ENCODE measurements around the gene STAT1. TPM values are rescaled to one million over a fixed set of nuclear protein-coding genes. Genes with fewer than 3 reads are reported as not detected.

The STAT1 gene
- total RNA-seq, 1 donor, result 89.9 TPM

- H3K27me3 ChIP-seq (ENCODE audit: insufficient read depth, low read length), result no peaks in the 10 kb centered on the region
- no peak overlapping the region for H3K4me3 ChIP-seq (ENCODE audit: low read length)
- peaks cover 50% of the 10 kb centered on the region for H3K4me1 ChIP-seq (ENCODE audit: insufficient read depth, low read length)
- no peaks in the 10 kb centered on the region for H3K9me3 ChIP-seq (ENCODE audit: low read depth, low read length)
Measured at GRCh38 chr2:191018643-191019119, 4.7 kb upstream of the STAT1 start.

- Histone ChIP-seq H3K4me3 (ENCODE audit: low read length) (no peak overlapping the region), H3K4me1 (ENCODE audit: insufficient read depth, low read length) (peaks cover 44% of the 10 kb centered on the region), H3K27me3 (ENCODE audit: insufficient read depth, low read length) (no peaks in the 10 kb centered on the region), H3K9me3 (ENCODE audit: low read depth, low read length) (no peaks in the 10 kb centered on the region)
Measured at GRCh38 chr2:191018048-191018447, 4.1 kb upstream of the STAT1 start.

DNA sequence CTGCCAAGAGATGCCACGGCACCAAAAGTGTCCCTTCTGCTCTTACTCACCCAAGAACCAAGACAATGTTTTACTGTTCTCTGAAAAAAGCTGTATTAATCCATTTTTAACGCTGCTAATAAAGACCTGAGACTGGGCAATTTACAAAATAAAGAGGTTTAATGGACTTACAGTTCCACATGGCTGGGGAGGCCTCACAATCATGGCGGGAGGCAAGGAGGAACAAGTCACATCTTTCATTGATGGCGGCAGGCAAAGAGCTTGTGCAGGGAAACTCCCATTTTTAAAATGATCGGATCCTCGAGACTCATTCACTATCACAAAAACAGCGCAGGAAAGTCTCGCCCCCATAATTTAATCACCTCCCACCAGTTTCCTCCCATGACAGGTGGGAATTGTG lies 1.9 kb upstream of the STAT1 start:
- Histone ChIP-seq H3K9me3 (ENCODE audit: low read depth, low read length) (no peaks in the 10 kb centered on the region), H3K27me3 (ENCODE audit: insufficient read depth, low read length) (no peaks in the 10 kb centered on the region), H3K4me3 (ENCODE audit: low read length) (no peak overlapping the region), H3K4me1 (ENCODE audit: insufficient read depth, low read length) (peaks cover 44% of the 10 kb centered on the region)

DNA sequence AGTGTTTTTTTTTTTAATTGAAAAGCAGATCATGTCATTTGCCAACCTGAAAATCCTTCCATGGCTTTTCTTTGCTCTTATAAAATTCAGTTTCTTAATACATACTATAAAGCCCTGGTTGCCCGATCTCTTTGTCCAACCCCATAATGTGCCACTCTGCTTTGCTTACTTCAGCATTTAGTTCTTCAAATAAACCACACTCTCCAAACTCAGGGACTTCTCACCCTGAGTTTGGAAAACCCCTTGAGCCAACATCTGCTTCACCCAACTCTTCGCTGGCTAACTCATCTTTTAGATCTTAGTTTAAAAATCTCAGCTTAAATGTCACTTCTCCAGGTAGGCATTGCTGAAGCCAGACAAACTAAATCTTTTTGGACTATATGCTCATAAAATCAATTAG lies 1.3 kb upstream of the STAT1 start:
- H3K4me1 ChIP-seq (ENCODE audit: insufficient read depth, low read length), result peaks cover 45% of the 10 kb centered on the region

GRCh38 chr2:191014653-191015020 lies 666 bp upstream of the STAT1 start:
- H3K4me3 ChIP-seq (ENCODE audit: low read length), result peak overlapping the region; percentile 98
- peaks cover 48% of the 10 kb centered on the region for H3K4me1 ChIP-seq (ENCODE audit: insufficient read depth, low read length)
- no peaks in the 10 kb centered on the region for H3K9me3 ChIP-seq (ENCODE audit: low read depth, low read length)
- H3K27me3 ChIP-seq (ENCODE audit: insufficient read depth, low read length), result no peaks in the 10 kb centered on the region

More for the DNA sequence above, 1.3 kb upstream of the STAT1 start:
- H3K27me3 ChIP-seq (ENCODE audit: insufficient read depth, low read length), result no peaks in the 10 kb centered on the region
- H3K4me3 ChIP-seq (ENCODE audit: low read length), result no peak overlapping the region
- no peaks in the 10 kb centered on the region for H3K9me3 ChIP-seq (ENCODE audit: low read depth, low read length)

DNA sequence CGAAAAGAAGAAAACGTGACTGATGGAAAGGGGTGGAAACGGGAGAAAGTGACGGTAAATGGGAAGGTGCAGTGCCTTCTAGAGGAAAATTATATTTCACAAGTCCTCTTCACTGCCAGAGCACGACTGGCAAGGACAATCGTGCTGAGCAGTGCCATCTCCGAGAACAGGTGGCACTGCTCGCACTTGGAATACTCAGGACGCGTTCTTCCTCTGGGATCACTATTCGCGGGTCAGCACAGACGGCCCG lies 364 bp downstream of the STAT1 start:
- H3K9me3 ChIP-seq (ENCODE audit: low read depth, low read length), result no peaks in the 10 kb centered on the region
- H3K4me3 ChIP-seq (ENCODE audit: low read length), result peak overlapping the region; percentile 98
- H3K27me3 ChIP-seq (ENCODE audit: insufficient read depth, low read length), result no peaks in the 10 kb centered on the region
- H3K4me1 ChIP-seq (ENCODE audit: insufficient read depth, low read length), result peaks cover 46% of the 10 kb centered on the region

- Histone ChIP-seq H3K9me3 (ENCODE audit: low read depth, low read length) (no peaks in the 10 kb centered on the region), H3K27me3 (ENCODE audit: insufficient read depth, low read length) (no peaks in the 10 kb centered on the region), H3K4me1 (ENCODE audit: insufficient read depth, low read length) (peaks cover 47% of the 10 kb centered on the region), H3K4me3 (ENCODE audit: low read length) (peak overlapping the region; percentile 98)
Measured at GRCh38 chr2:191012845-191013681, 908 bp downstream of the STAT1 start.

GRCh38 chr2:191012346-191012745 lies 1.6 kb downstream of the STAT1 start:
- Histone ChIP-seq H3K4me1 (ENCODE audit: insufficient read depth, low read length) (peaks cover 47% of the 10 kb centered on the region), H3K27me3 (ENCODE audit: insufficient read depth, low read length) (no peaks in the 10 kb centered on the region), H3K9me3 (ENCODE audit: low read depth, low read length) (no peaks in the 10 kb centered on the region), H3K4me3 (ENCODE audit: low read length) (peak overlapping the region; percentile 98)

GRCh38 chr2:191010887-191011885 lies 2.8 kb downstream of the STAT1 start:
- Histone ChIP-seq H3K27me3 (ENCODE audit: insufficient read depth, low read length) (no peaks in the 10 kb centered on the region), H3K9me3 (ENCODE audit: low read depth, low read length) (no peaks in the 10 kb centered on the region), H3K4me1 (ENCODE audit: insufficient read depth, low read length) (peaks cover 55% of the 10 kb centered on the region), H3K4me3 (ENCODE audit: low read length) (peak overlapping the region; percentile 98)

GRCh38 chr2:191009541-191010374 lies 4.2 kb downstream of the STAT1 start:
- H3K9me3 ChIP-seq (ENCODE audit: low read depth, low read length), result no peaks in the 10 kb centered on the region
- H3K4me1 ChIP-seq (ENCODE audit: insufficient read depth, low read length), result peaks cover 50% of the 10 kb centered on the region
- no peaks in the 10 kb centered on the region for H3K27me3 ChIP-seq (ENCODE audit: insufficient read depth, low read length)
- H3K4me3 ChIP-seq (ENCODE audit: low read length), result no peak overlapping the region

GRCh38 chr2:191008286-191008685 lies 5.7 kb downstream of the STAT1 start:
- H3K4me3 ChIP-seq (ENCODE audit: low read length), result no peak overlapping the region
- H3K4me1 ChIP-seq (ENCODE audit: insufficient read depth, low read length), result peaks cover 45% of the 10 kb centered on the region
- no peaks in the 10 kb centered on the region for H3K9me3 ChIP-seq (ENCODE audit: low read depth, low read length)
- H3K27me3 ChIP-seq (ENCODE audit: insufficient read depth, low read length), result no peaks in the 10 kb centered on the region

DNA sequence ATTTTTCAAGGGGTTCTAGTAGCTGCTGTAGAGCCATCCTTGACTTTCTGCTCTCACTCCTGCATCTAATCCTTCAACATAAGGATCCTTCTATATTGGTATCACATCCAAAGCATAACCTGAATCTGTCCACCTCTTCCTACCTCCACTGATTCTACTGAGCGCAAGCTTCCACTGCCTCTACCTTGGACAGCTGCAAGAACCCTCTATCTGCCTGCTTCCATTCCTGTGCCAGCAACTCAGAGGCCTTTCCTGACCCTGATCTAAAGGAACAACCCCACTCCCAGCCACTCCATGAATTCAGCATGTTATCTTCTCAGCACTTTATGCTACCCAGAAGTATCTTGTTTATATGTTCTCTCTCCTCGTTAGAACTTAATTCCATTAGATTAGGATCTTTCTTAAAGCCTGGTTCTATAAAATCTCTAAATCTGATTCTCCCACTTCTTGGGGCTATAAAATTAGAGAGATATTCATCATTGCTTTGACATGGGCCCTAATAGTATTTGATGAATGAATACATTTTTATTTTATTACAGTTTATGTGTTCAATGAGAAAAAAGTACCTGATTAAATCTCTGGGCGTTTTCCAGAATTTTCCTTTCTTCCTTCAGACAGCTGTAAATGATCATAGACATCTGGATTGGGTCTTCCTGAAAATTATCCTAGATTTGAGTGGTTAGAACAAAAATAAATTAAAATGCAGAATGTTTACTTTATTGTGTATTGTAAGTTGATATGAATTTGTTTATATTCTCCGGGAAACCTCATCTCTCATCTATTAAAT lies 6.8 kb downstream of the STAT1 start:
- Histone ChIP-seq H3K4me3 (ENCODE audit: low read length) (no peak overlapping the region), H3K27me3 (ENCODE audit: insufficient read depth, low read length) (no peaks in the 10 kb centered on the region), H3K4me1 (ENCODE audit: insufficient read depth, low read length) (peaks cover 36% of the 10 kb centered on the region), H3K9me3 (ENCODE audit: low read depth, low read length) (no peaks in the 10 kb centered on the region)

- Histone ChIP-seq H3K9me3 (ENCODE audit: low read depth, low read length) (no peaks in the 10 kb centered on the region), H3K4me1 (ENCODE audit: insufficient read depth, low read length) (peaks cover 27% of the 10 kb centered on the region), H3K4me3 (ENCODE audit: low read length) (no peak overlapping the region), H3K27me3 (ENCODE audit: insufficient read depth, low read length) (no peaks in the 10 kb centered on the region)
Measured at GRCh38 chr2:191006297-191006696, 7.7 kb downstream of the STAT1 start.
